Measurements from ENCODE around the gene RAB37.

RAB37 gene

DNA sequence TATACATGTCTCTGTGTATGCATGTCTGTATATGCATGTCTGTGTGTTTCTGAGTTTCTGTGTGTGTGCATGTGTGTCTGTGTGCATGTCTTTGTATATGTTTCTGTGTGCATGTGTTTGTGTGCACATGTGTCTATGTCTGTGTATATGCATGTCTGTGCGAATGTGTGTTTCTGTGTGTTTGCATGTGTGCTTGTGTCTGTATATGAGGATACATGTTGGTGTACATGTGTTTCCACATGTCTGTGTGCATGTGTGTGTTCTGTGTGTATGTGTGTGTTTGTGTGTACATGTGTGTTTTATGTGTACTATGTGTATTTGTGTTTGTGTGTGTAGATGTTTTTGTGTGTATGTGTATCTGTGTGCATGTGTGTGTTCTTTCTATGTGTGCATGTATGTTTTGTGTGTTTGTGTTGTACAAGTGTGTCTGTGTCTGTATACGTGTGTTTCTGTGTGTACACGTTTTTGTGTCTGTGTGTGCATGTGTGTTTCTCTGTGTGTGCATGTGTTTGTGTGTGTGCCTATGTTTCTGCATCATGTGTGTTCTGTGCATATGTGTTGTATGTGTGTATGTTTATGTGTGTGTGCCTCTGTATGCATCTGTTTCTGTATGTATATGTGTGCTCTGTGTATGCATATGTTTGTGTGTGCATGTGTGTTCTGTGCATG is 8.9 kb upstream of the RAB37 start:
- no peak for DNase-seq (ENCODE audit: low read depth)

DNA sequence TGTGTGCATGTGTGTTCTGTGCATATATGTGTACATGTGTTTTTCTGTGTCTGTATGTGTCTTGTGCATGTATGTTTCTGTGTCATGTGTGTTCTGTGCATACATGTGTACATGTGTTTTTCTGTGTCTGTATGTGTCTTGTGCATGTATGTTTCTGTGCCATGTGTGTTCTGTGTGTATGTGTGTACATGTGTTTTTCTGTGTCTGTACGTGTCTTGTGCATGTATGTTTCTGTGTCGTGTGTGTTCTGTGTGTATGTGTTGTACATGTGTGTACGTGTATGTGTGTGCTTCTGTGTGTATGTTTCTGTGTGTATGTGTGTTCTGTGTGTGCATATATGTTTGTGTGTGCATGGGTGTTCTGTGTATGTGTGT is 8.4 kb upstream of the RAB37 start:
- no peak for DNase-seq (ENCODE audit: low read depth)

DNA sequence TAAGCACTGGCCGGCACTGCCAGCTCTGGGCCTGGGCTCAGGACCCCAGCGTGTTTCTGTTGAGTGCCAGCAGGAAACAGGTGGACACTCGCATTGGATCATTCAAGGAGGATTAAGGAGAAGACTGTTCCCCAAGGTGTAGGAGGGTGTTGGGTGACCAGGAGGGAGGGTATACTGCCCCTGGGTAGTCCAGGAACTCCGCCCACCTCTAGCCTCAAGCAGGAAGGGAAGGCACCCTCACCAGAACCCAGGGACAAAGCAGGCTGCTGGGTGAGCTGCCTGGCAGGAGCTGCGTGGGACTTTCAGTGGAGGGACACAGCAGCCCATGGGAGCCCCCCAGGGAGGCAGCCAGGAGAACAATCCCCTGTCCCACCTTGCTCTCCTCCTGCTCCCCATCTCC is 7.7 kb upstream of the RAB37 start:
- no peak for DNase-seq (ENCODE audit: low read depth)

DNA sequence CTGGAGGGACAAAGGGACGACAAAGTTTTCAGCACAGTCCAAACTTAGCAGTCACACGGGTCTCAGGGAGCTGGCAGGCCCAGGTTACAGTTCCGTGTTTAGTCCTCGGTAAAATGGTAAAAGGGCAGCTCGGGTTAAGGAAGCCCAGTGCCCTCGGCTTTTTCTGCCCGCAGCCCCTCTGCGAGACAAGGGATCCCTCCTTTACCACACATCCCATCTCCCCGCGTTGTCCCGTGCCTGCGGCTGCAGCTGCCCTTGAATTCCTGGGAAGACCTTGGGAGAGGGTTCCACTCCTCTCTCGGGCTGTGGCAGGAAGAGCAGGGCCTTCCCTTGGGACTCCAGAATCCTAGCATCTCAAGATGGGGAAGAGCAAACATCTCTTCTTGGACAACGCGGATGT is 7.2 kb upstream of the RAB37 start:
- no peak for DNase-seq (ENCODE audit: low read depth)

DNA sequence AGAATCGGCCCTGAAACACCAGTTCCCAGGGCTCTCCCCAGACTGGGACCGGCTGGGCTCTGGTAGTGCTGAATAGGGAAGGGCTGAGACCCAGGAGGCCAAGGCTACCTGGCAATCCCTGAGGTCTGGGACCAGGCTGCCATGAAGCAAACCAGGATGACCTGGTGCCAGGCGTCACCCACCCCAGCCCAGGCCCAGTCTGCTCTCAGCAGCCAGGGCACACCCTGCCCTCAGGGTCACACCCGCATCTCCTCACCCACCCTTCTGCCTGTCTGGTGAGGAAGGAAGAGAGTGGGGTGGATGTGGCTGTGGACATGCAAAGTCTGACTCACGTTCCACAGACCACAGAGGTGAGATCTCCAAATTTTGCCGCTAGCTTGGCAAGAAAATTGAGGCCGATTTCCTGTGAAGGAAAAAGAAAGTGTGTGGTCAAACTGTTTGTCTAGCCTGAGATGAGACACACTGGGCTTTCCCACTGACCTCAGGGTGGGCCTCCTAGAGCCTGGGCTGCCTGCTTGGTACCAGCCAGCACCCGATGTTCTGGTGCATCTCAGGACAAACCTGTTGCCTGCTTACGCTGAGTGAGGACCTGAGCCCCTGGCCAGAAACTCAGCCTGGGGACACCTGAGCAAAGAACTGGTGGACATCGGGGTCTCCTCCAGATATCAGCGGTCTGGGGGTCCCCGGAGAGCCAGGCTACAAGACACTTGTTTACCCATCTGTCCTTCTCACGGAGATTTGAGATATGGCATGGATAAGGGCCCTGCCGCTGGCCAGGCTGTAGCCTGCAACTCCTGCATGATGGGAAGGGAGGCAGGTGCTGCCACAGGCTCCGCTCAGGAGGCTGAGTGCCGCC is 6.3 kb upstream of the RAB37 start:
- DNase-seq (ENCODE audit: low read depth) = peak; percentile 32

DNA sequence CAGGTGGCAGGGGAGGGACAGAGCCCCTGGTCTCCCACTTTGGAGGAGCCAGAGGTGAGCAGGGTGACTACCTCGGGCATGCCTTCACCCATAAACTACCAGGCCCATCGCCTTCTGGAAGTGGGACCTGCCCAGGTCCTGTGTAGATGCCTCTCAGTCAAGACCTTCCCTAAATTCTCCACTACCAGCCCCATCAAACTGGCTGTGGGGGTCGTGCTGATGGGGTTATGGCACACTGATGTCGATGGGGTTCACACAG is 5.8 kb upstream of the RAB37 start:
- no peak for DNase-seq (ENCODE audit: low read depth)

DNA sequence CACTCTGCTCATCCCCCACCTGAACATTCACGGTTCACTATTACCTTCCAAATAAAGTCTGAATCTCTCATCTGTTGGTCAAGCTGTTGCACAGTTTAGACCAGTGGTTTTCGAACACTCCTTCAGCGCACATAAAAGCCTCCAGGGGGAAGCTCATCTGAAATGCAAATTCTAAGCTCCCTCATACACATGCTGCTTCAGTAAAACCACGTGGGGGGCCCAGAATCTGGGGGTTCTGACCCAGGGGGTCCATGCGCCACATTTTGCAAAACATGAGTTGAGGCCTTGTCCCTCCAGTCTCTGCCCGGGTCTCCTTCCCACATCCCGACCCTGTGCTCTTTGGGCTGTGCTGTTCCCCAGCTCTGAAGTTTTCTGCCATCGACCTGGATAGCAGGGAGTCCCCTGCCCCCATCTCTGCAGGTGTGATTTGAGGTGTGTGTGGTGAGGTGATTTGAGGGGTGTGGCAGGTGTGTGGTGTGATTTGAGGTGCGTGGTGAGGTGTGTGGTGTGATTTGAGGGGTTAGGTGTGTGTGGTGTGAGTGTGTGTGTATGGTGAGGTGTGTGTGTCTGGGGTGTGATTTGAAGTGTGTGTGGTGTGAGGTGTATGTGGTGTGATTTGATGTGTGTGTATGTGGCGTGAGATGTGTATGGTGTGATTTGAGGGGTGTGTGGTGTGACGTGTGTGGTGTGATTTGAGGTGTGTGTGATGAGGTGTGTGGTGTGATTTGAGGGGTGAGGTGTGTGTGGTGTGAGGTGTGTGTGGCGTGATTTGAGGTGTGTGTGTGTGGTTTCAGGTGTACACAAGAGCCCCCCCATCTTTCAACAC is 4.8 kb upstream of the RAB37 start:
- no peak for DNase-seq (ENCODE audit: low read depth)

DNA sequence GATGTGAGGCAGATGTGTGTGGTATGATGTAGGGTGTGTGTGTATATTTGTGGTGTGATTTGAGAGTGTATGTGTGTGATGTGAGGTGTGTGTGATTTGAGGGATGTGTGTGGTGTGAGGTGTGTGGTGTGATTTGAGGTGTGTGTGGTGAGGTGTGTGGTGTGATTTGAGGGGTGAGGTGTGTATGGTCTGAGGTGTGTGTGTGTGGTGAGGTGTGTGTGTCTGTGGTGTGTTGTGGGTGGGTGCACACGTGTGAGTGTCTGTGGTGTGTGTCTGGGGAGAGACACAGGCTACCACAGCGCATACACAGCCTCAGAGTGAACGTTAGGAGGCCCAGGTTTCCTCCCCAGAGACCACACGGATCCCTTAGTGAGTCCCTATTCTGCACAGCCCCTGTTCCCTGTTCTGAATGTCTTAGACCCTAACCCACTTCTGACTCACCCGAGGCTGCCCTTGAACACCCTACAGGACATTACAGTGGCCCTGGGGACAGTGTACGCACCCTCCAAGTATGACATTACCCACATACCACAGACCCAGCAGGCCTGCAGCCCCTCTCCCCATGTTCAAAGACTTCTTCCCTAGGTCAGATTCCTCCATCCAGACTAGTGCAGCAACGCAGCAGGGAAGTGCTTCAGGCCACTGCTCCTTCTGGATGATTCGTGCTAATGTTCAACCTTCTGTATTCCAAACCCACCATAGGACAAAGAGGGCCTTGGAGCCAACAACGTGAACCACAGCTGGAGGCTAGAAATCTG is 3.5 kb upstream of the RAB37 start:
- DNase-seq (ENCODE audit: low read depth) = no peak

DNA sequence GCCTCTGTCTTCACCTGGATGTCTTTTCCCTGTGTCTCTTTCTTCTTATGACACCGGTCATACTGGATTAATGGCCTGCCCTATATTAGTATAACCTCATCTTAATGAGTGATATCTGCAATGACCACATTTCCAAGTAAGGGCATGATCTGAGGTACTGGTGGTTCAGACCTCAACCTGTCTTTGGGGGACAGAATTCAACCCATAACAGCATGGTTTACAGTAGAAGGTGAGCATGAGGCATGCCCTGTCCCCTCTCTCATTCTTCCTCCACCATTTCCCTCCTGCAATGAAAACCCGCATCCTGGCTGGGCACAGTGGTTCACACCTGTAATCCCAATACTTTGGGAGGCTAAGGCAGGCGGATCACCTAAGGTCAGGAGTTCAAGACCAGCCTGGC is 2.8 kb upstream of the RAB37 start:
- no peak for DNase-seq (ENCODE audit: low read depth)

DNA sequence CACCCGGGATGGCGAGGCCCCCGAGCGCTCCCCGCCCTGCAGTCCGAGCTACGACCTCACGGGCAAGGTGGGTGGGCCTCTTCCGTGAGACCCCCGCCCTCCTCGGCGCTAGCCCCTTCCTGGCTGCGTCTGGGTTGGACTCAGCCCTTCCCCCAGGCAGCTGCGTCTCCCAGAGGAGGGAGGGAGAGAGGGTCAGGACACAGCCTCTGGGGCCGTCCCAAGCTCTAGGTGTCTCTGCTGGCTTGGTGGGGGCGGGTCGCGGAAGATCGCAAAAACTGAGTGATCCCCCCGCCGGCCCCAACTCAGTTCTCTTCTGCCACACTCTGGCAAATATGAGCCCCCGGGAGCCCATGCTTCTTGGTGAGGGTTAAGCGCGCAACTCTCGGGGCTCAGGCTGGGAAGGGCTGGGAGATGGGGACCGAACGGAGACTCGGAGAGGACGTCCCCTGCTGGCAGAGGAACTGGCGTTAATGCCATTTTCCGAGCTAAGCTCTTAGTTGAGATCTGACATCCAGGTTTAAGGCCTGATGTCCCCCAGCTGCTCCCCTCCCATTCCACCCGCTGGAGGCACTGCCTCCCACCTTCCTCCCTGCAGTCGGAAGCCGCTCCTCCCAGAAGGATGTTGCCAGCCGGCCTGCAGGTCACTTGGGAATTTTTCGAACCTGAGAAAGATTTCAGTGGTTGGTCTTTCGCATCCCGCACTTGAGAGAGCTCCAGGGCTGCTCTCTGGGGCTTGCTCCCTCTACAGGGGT is 419 bp downstream of the RAB37 start:
- no peak for DNase-seq (ENCODE audit: low read depth)

DNA sequence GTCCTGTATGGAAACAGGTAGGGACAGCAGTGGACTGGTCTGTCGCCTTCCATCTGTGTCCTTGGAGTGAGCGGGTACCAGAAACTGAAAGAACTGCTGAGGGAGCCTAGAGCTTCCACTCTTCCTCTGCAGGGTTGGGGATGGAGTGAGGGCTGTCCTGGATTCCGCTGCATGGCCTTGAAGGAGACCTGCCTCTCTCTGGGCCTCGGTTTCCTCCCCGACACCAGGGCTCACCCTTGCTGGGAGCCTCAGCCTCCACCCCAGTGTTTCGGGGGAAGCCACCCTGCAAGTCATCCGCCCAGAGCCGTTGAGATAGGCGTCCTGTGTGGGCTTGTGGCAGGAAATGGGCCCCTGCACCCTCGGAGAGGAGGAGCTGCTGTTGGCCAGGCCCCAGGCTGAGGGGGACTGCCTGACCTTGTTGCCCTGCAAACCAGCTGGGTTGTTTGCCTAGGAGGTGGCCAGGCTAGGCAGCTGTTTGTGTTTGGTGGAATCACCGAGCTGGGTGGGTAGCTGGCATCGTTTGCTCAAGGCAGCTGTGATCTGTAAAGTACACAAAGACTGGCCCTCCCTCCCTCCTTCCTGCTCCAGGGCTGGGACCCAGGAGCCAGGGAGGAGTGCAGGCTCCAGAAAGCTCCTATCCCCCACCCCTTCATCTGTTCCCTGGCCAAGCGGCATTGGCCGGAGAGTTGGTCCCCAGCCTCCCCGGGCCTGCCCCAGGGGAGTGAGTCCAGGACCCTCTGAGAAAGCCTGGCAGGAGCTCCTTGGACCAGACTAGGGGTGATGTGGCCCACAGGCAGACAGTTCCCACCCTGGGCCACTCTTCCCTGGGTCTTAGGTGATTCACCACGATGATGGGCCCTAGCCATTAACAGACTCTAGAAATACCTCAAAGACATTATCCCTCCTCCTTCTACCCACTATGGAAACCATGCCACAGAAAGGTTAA is 1.3 kb downstream of the RAB37 start:
- peak; percentile 53 for DNase-seq (ENCODE audit: low read depth)

DNA sequence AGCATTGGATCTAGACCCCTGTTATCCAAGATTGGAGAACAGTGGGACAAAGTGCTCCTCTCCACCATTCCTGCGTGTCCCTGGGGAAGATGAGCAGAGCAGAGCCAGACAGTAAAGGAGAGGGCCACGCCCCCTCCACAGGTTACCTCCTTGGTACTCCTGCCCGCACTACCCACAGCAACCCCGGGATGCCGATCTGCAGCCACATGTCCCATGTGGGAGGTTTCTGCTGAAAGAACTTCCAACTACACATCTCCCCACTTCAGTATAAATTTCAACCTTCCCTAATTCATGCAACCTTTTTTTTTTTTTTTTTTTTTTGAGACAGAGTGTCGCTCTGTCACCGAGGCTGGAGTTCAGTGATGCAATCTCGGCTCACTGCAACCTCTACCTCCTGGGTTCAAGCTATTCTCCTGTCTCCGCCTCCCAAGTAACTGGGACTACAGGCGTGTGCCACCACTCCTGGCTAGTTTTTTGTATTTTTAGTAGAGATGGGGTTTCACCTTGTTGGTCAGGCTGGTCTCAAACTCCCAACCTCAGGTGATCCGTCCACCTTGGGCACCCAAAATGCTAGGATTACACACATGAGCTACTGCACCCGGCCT is 2.3 kb downstream of the RAB37 start:
- no peak for DNase-seq (ENCODE audit: low read depth)

DNA sequence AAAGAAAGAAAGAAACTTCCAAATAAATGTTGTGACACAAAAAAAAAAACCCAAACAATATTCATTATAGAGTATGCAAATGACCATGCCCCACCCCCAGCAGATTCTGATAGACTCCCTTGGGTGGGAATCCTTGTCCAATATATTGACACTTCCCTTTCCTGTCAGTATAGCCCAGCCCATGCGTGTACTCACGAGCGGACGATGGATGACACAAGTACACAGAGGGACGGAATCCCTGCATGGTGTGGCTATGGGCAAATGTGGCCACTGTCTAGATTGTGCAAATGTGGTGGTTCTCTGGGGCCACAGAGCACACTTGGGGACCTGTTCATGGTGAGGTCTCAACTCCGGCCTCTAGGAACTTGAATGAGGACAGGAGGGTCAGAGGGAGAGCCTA is 3.1 kb downstream of the RAB37 start:
- no peak for DNase-seq (ENCODE audit: low read depth)

DNA sequence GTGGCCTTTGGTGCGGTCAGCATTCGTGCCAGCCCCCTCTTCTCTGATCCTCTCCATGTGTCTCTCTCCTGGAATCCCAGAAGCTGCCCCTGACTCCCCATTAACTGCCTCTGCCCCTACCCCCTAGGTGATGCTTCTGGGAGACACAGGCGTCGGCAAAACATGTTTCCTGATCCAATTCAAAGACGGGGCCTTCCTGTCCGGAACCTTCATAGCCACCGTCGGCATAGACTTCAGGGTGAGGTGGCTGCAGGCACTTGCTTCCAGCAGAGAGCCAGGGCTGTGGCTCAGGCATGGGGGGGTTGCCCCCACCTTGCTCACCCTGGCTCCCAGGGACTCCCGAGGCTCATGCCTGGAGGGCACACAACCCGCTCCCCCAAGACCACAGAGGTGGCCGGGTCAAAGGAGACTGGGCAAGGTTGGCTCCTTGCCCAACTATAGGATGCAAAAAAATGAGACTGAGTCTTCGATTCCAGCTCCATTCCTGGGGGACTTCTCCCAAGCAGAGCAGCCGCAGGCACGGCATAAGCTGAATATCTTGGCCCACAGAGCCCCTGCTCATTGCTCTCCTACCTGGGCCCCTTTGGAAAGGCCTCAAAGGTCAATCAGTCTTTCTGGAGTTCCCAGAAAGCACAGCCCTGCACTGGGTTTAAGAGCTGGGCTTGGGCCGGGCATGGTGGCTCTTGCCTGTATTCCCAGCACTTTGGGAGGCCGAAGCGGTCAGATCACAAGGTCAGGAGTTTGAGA is 3.8 kb downstream of the RAB37 start:
- no peak for DNase-seq (ENCODE audit: low read depth)

DNA sequence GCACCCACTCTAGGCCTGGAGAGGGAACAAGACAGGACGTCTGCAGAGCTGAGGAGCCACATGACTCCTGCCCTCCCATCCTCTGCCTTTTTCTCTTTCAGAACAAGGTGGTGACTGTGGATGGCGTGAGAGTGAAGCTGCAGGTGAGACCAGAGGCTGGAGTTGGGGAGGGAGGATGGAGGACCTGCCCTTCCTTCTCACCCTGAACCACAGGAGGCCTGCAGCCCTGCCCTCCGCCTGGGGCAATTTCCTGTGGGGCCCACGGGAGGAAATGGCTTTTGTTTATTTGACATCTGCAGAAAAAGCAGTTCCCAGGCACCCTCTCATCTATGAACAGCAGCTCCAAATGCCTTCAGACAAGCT is 5.1 kb downstream of the RAB37 start:
- no peak for DNase-seq (ENCODE audit: low read depth)

DNA sequence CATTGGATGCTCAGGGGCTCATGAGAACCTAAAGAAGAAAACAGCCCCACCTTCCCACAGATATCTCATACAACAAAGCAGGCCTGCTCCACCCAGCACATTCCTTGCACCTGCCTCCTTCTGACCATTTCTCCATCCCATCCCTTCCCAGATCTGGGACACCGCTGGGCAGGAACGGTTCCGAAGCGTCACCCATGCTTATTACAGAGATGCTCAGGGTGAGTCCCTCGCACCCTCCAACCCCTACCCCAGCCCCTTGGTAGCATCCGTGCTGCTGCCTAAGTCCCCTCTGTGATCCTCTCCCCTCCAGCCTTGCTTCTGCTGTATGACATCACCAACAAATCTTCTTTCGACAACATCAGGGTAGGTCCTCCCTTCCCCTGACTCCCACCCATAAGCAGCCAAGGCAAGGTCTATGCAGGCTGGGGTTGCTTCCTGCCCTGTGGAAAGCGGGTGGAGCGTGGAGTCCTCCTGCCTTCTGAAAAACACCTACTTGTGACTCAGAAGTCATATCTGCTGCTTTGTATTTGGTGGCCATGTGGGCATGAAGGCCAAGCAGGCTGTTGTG is 6.0 kb downstream of the RAB37 start:
- DNase-seq (ENCODE audit: low read depth) = no peak

DNA sequence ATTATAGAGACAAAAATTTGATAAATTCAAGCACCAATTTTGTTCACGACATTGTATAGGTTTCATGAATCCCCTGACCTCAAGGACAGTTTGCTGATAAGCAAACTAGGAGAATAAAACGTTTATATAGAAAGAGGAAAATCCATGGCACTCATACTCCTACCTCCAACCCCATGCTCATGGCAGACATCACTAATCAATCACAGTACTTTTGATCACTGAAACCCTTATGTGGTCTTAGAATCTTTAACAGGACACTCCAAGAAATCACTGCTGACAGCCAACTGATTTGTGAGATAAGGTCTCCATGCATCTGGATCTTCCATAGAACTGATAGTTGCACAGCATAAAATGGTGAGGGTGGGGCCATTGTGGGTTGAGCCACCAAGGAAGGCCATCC is 6.7 kb downstream of the RAB37 start:
- no peak for DNase-seq (ENCODE audit: low read depth)

DNA sequence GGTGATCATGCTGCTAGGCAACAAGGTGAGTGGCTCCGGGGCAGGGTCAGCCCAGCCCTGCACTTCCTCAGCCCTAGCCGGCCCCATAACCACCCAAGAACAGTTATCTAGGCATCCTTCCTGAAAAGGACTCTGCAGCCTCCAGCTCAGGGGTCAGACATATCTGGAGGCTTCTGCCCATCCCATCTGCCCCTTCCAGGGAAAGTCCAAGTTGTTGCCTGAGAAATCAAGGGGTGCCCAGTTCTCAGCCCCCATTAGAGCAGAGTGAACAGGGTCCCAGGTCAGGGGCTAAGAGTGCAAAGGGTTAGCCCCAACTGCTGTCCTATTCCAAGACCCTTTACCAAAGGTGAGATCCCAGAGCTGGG is 7.3 kb downstream of the RAB37 start:
- DNase-seq (ENCODE audit: low read depth) = no peak
